TTC549 (cell line): ENCODE data around the gene CWC22.
"Not testable (repeated sequence)": the region's sequence is repeated elsewhere in the genome, so short reads cannot be mapped to it uniquely, and the experiment has no call there.

Experiments used
- FAIRE-seq: peaks from 2 replicates; lab custom pipeline; 2012; peaks lifted over from hg19 to GRCh38; lab: Jason Lieb, UNC

Gene CWC22

DNA sequence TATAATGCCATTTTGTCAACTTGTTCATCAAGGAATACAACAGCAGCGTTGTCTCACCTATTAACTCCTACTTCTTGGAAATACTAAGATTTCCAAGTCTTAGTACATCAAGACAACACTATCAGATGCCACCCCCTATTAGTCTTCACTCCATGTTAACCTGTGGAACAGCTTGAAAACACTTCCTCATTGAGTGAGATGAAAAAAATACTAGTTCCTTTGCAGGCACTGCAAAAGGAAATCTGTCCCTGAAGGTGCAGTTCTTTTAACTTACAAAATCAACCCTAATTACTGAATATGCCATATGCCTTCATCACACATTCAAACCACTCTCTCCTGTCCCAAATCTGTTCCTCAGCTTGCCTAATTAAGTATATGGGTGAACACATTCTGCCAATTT is 4.0 kb downstream of the CWC22 start:
- FAIRE-seq: no peak

- FAIRE-seq: no peak
These were observed 4.8 kb downstream of the CWC22 start for GRCh38 chr2:180002198-180002770.

DNA sequence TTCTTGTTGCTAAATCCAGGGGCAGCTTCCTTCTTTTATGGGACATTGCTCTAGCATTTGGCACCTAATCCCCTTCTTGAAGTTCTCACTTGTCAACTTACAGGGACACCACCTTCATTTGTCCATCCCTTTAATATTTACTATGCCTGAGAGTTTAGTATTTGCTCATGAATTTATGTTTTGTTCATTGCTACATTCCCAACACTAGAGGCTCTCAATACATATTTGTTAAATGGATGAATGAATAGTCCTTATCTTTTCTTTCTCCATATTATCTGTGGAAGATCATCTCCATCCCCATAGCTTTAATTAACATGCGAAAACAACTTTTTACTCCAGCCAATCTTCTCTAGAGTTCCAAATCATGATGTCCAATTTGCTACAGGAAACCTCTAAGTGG is 5.4 kb downstream of the CWC22 start:
- no peak for FAIRE-seq

GRCh38 chr2:180000434-180000833 is 6.7 kb downstream of the CWC22 start:
- FAIRE-seq: no peak

DNA sequence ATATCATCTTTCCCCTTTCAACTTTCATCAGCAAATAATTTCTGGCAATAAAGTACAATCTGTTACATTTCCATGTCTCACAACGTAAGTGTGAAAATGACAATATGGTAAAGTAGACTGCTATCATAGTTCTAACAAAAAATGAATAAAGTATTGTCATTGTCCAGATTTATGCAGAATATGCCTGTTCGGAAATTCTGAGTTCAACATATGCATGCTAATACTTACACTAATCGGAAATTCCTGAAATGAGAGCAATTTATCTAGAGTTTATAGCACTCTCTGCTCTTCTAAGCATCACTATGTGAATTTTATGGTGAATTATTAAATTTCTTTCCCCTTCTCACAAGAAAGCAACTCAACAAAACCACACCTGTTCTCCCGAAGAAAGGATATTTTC is 8.1 kb downstream of the CWC22 start:
- FAIRE-seq: no peak

DNA sequence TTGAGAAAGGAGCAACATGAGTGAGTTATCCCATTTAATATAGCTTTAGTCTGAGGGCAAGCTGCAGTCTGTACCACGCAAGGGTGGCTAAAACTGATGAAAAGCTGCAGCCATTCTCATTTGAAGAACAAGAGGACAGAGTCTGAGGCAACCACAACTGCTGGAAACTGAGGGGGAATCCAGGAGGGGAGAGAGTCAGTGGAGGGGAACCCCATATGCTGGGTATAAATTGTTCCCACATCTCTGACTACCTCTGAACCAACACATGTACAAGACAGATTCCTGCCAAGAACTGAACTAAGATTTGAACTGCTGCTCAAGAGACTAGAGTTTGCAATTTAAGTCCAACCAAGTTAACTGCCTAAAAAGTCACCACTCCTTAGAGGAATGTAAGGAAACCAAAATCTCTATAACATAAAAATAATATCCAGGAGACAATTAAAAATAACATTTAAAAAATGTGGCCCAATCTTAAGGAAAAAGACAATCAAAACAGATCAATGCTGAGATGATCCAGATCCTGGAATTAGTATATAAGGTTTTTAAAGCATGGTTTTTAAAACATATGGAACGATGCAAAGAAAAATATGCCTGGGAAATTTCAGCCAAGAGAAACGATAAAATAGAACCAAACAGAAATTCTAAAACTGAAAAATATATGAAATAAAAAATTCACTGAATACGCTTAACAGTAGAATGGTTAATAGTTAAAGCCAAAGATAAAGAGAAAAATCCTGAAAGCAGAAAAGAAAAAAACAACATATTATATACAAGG is 11.2 kb downstream of the CWC22 start:
- no peak for FAIRE-seq

GRCh38 chr2:179991344-179991743 is 15.8 kb downstream of the CWC22 start:
- no peak for FAIRE-seq

DNA sequence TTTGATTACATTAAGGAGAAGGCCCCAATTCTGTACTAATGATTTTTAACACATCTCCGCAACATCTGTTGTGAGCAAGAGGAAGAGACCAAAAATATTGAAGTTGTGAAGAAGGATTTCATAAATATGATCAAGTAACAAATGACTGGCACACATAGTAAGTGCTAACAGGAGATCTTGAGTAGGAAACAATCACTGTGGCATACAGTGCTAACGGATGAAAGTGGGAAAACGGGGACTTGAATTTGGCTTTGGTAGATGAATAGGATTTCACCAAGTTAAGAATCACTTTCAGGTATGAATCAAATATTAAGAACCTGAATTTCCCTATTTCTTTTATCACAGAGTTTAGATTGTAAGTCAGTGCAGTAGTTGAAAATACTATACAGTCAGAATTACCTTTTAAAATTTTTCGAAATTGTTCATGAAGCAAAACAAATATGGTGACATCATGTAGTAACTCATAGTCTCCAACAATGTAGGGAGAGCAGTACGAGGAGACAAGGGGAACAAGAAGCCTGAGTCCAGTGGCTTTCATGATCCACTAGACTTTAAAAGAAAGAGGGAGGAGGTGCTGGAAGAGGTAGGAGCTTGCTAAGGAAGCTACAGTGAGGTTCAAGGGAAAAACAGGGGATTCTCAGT is 16.3 kb downstream of the CWC22 start:
- no peak for FAIRE-seq

DNA sequence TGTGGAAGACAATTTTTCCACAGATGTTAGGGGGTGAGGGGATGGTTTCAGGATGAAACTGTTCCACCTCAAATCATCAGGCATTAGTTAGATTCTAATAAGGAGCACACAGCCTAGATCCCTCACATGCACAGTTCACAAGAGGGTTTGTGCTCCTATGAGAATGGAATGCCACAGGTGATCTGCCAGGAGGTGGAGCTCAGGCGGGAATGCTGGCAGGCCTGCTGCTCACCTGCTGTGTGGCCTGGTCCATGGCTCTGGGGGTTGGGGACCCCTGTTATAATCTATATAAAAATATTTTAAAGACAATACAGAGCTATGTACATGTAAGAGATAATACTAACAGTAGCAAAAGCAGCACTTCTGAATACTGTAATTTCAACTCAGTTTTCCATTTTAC is 19.2 kb downstream of the CWC22 start:
- FAIRE-seq: no peak

DNA sequence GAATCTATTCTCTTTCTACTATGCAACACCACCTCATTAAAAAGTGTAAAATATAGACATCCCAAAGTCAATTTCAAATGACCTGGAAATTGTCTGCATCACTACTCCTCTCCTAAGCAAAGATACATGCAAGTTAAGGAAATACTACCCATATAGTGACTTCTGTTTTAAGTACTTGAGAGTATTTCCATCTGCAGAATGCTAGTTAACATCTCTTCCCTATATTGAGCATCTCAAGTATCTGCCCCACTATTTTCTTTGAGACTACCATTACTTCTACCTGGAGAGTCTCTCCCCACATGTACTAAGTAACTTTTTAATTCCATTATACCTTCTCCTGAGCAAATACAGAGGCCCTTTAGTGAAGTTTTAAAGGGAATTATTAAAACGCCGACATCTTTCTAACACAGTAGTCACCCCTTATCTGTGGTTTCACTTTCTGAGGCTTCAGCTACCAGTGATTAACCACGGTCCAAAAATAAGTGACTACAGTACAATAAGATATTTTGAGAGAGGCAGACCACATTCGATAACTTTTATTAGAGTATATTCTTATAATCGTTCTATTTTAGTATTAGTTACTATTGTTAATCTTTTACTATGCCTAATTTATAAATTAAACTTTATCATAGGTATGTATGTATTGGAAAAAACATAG is 21.8 kb downstream of the CWC22 start:
- FAIRE-seq: no peak

- FAIRE-seq: no peak
These were observed 23.7 kb downstream of the CWC22 start for GRCh38 chr2:179983250-179983932.

DNA sequence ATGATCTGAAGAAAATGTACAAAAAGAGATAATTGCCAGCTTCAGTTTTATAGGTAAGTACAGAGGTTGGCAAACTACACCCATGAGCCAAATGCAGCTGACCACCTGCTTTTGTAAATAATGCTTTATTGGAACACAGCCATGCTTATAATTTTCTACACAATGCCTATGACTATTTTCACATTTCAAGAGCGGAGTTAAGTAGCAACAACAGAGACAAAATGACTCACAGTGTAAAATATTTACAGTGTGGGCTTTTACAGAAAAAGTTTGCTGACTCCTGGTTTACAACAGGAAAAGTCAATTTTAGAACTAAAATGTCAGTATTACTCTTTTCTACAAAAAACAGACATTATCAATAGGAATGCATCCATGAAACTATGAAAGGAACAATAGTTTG is 26.0 kb downstream of the CWC22 start:
- no peak for FAIRE-seq

DNA sequence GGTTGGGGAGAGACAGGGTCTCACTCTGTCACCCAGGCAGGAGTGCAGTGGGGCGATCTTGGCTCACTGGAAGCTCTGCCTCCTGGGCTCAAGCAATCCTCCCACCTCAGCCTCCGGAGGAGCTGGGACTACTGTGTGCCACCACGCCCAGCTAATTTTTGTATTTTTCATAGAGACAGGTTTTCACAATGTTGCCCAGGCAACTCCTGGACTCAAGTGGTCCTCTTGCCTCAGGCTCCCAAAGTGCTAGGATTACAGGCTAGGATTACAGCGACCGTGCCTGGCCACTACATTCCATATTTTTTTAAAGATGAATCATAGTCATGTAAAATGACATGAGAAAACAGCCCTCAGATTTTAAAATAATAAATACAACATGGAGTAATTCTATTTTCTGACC is 32.3 kb downstream of the CWC22 start:
- no peak for FAIRE-seq

GRCh38 chr2:179966778-179967394 is 40.2 kb downstream of the CWC22 start:
- FAIRE-seq: no peak

GRCh38 chr2:179965291-179966258 is 41.5 kb downstream of the CWC22 start:
- FAIRE-seq: no peak

GRCh38 chr2:179963626-179964025 is 43.5 kb downstream of the CWC22 start:
- no peak for FAIRE-seq

GRCh38 chr2:179958251-179958650 is 48.8 kb downstream of the CWC22 start:
- not testable (repeated sequence) for FAIRE-seq

DNA sequence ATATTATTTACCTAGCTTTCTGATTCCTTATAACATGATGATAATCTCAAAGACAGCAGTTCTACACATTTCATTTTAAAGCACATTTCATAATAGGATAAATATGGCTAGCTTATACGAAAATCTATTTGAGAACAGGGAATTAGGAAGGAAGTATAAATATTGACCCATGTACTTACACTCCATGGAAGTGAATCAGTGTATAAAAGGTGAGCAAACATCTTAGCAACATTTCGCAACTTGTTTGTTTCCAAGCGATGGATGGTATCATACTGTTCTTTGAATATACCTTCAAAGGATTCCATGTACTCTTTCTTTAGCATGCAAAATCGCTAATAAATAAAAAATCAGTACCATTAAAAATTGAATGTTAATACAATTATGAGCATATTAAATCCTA is 53.1 kb downstream of the CWC22 start:
- no peak for FAIRE-seq

GRCh38 chr2:179953359-179953758 is 53.7 kb downstream of the CWC22 start:
- FAIRE-seq: no peak

- no peak for FAIRE-seq
These were observed 54.4 kb downstream of the CWC22 start for GRCh38 chr2:179952658-179953057.

GRCh38 chr2:179951680-179952079 is 55.4 kb downstream of the CWC22 start:
- FAIRE-seq: no peak
